Muscle of leg (tissue), 11 donors: ENCODE data around the gene SEZ6L. TPM values are rescaled to one million over a fixed set of nuclear protein-coding genes. Genes with fewer than 3 reads are reported as not detected.

Experiments used
- DNase-seq: peaks from one replicate; pipeline ENCODE4 v3.0.0; 2013
- H3K27ac ChIP-seq: one replicate; pipeline ENCODE4 v1.5.1; 2013; ENCODE audit warnings: mild to moderate bottlenecking, low read length, control low read depth
- H3K27me3 ChIP-seq: one replicate; pipeline ENCODE4 v1.6.1; 2013; ENCODE audit warnings: low read length; ENCODE audit not compliant: control insufficient read depth, insufficient read depth
- H3K36me3 ChIP-seq: one replicate; pipeline ENCODE4 v1.6.1; 2013; ENCODE audit warnings: low read length; ENCODE audit not compliant: control insufficient read depth, insufficient read depth
- H3K4me1 ChIP-seq: one replicate; pipeline ENCODE4 v1.6.1; 2013; ENCODE audit warnings: low read length; ENCODE audit not compliant: control insufficient read depth, insufficient read depth
- H3K4me3 ChIP-seq: one replicate; pipeline ENCODE4 v1.5.1; 2013; ENCODE audit warnings: low read length, control low read depth
- H3K9me3 ChIP-seq: replicated peaks from 2 replicates; pipeline ENCODE4 v1.6.1; 2013; ENCODE audit warnings: low read depth, low read length; ENCODE audit not compliant: control insufficient read depth
- WGBS: methylation state at CpG from one replicate; pipeline ENCODE4 v1.1.5; 2013; ENCODE audit warnings: missing lambda C conversion rate; ENCODE audit not compliant: insufficient coverage; 5-methylcytosine and 5-hydroxymethylcytosine counted together
- polyA plus RNA-seq, 8 donors: library from polyadenylated mRNA; unstranded; fragments of 120-200 nt; gene quantifications; one replicate each; pipeline versions ENCODE4 v1.2.1 to v1.2.3, GENCODE V29; 2013; ENCODE audit warnings: inconsistent platforms in 1 of 8, low replicate concordance in 1 of 8; ENCODE audit not compliant: insufficient read length in 8 of 8, insufficient read depth in 1 of 8
- total RNA-seq: library from RNA; stranded (reverse); fragments of 120-200 nt; gene quantifications from one replicate; pipeline ENCODE4 v1.2.4, GENCODE V29; 2013

Gene SEZ6L
- total and polyA plus RNA-seq, 9 donors = 0.17 to 0.86 (median 0.37) TPM

- H3K4me3 ChIP-seq = no peak overlapping the region
- no peaks in the 10 kb centered on the region for H3K9me3 ChIP-seq
- H3K27ac ChIP-seq = no peak overlapping the region
- H3K4me1 ChIP-seq = no peaks in the 10 kb centered on the region
- 91% methylated on average over 10 of the region's 13 CpGs for WGBS
- DNase-seq = no peak
- peaks cover 9% of the 10 kb centered on the region for H3K27me3 ChIP-seq
- no peaks in the 10 kb centered on the region for H3K36me3 ChIP-seq
Measured at GRCh38 chr22:26310616-26311015, 141.4 kb downstream of the SEZ6L start.

- peaks cover 3% of the 10 kb centered on the region for H3K27me3 ChIP-seq
- H3K36me3 ChIP-seq = no peaks in the 10 kb centered on the region
- no peak overlapping the region for H3K27ac ChIP-seq
- H3K4me3 ChIP-seq = no peak overlapping the region
- no peaks in the 10 kb centered on the region for H3K9me3 ChIP-seq
- no peaks in the 10 kb centered on the region for H3K4me1 ChIP-seq
- WGBS = 50% methylated on average over 3 of the region's 7 CpGs
- DNase-seq = no peak
Measured at GRCh38 chr22:26313291-26313690, 144.0 kb downstream of the SEZ6L start.

GRCh38 chr22:26314171-26314570 is 144.9 kb downstream of the SEZ6L start:
- no peak for DNase-seq
- H3K4me3 ChIP-seq = no peak overlapping the region
- H3K36me3 ChIP-seq = no peaks in the 10 kb centered on the region
- H3K27me3 ChIP-seq = peaks cover 3% of the 10 kb centered on the region
- no peaks in the 10 kb centered on the region for H3K4me1 ChIP-seq
- H3K9me3 ChIP-seq = no peaks in the 10 kb centered on the region
- WGBS = 33% methylated on average over 1 of the region's 2 CpGs
- H3K27ac ChIP-seq = no peak overlapping the region

GRCh38 chr22:26314656-26315055 is 145.4 kb downstream of the SEZ6L start:
- no peak for DNase-seq
- 43% methylated on average over 6 of the region's 6 CpGs for WGBS
- no peaks in the 10 kb centered on the region for H3K4me1 ChIP-seq
- H3K36me3 ChIP-seq = no peaks in the 10 kb centered on the region
- H3K27me3 ChIP-seq = peaks cover 3% of the 10 kb centered on the region
- no peak overlapping the region for H3K27ac ChIP-seq
- H3K9me3 ChIP-seq = no peaks in the 10 kb centered on the region
- H3K4me3 ChIP-seq = no peak overlapping the region

GRCh38 chr22:26316732-26317285 is 147.5 kb downstream of the SEZ6L start:
- H3K9me3 ChIP-seq = no peaks in the 10 kb centered on the region
- H3K27me3 ChIP-seq = peaks cover 3% of the 10 kb centered on the region
- no peak overlapping the region for H3K27ac ChIP-seq
- DNase-seq = no peak
- H3K4me3 ChIP-seq = no peak overlapping the region
- H3K4me1 ChIP-seq = peaks cover 6% of the 10 kb centered on the region
- no peaks in the 10 kb centered on the region for H3K36me3 ChIP-seq
- 72% methylated on average over 2 of the region's 2 CpGs for WGBS

- peaks cover 6% of the 10 kb centered on the region for H3K4me1 ChIP-seq
- no peak overlapping the region for H3K4me3 ChIP-seq
- no peaks in the 10 kb centered on the region for H3K36me3 ChIP-seq
- WGBS = 56% methylated on average over 6 of the region's 6 CpGs
- no peaks in the 10 kb centered on the region for H3K9me3 ChIP-seq
- no peak overlapping the region for H3K27ac ChIP-seq
- DNase-seq = no peak
- H3K27me3 ChIP-seq = peaks cover 5% of the 10 kb centered on the region
Measured at GRCh38 chr22:26318975-26319374, 149.7 kb downstream of the SEZ6L start.

GRCh38 chr22:26320447-26320846 is 151.2 kb downstream of the SEZ6L start:
- H3K4me3 ChIP-seq = no peak overlapping the region
- H3K27ac ChIP-seq = no peak overlapping the region
- DNase-seq = no peak
- peaks cover 6% of the 10 kb centered on the region for H3K4me1 ChIP-seq
- no peaks in the 10 kb centered on the region for H3K9me3 ChIP-seq
- peaks cover 10% of the 10 kb centered on the region for H3K27me3 ChIP-seq
- no peaks in the 10 kb centered on the region for H3K36me3 ChIP-seq
- WGBS = 47% methylated on average over 2 of the region's 5 CpGs

- Histone ChIP-seq H3K27ac (no peak overlapping the region), H3K4me3 (no peak overlapping the region), H3K9me3 (no peaks in the 10 kb centered on the region), H3K36me3 (no peaks in the 10 kb centered on the region), H3K4me1 (peaks cover 6% of the 10 kb centered on the region), H3K27me3 (peaks cover 10% of the 10 kb centered on the region)
- DNase-seq = peak; percentile 25
- 42% methylated on average over 6 of the region's 12 CpGs for WGBS
Measured at GRCh38 chr22:26321469-26321913, 152.2 kb downstream of the SEZ6L start.

GRCh38 chr22:26322179-26322905 is 153.1 kb downstream of the SEZ6L start:
- peaks cover 10% of the 10 kb centered on the region for H3K27me3 ChIP-seq
- no peaks in the 10 kb centered on the region for H3K9me3 ChIP-seq
- 72% methylated on average over 9 of the region's 11 CpGs for WGBS
- H3K4me1 ChIP-seq = peaks cover 6% of the 10 kb centered on the region
- no peak overlapping the region for H3K4me3 ChIP-seq
- H3K27ac ChIP-seq = no peak overlapping the region
- DNase-seq = peak; percentile 14
- no peaks in the 10 kb centered on the region for H3K36me3 ChIP-seq

- DNase-seq = no peak
- H3K27ac ChIP-seq = no peak overlapping the region
- H3K27me3 ChIP-seq = peaks cover 7% of the 10 kb centered on the region
- WGBS = 83% methylated on average over 5 of the region's 5 CpGs
- H3K4me1 ChIP-seq = peaks cover 6% of the 10 kb centered on the region
- no peaks in the 10 kb centered on the region for H3K9me3 ChIP-seq
- no peak overlapping the region for H3K4me3 ChIP-seq
- H3K36me3 ChIP-seq = no peaks in the 10 kb centered on the region
Measured at GRCh38 chr22:26323013-26323412, 153.8 kb downstream of the SEZ6L start.
